Loucy (cell line): ENCODE measurements around the gene ARHGAP15.

ENCODE experiments used
- H2AFZ ChIP-seq: fragments of 200-600 bp; sonication (generic); 2 replicates; pipeline ENCODE4 v1.6.0; 2016; ENCODE audit warnings: antibody characterized with exemption, mild to moderate bottlenecking, low read length, moderate library complexity
- H3F3A ChIP-seq: fragments of 200-600 bp; 2 replicates; pipeline ENCODE4 v1.6.0; 2016; ENCODE audit warnings: antibody characterized with exemption, low read depth, mild to moderate bottlenecking
- H3K27me3 ChIP-seq: fragments of 200-600 bp; sonication (generic); 2 replicates; pipeline ENCODE4 v1.6.1; 2014; ENCODE audit warnings: low read length, mild to moderate bottlenecking; ENCODE audit not compliant: insufficient read depth, poor library complexity, severe bottlenecking
- H3K36me3 ChIP-seq: fragments of 200-600 bp; sonication (generic); 2 replicates; pipeline ENCODE4 v1.6.1; 2016; ENCODE audit warnings: low read length; ENCODE audit not compliant: insufficient read depth
- H3K4me1 ChIP-seq: fragments of 200-600 bp; sonication (generic); 2 replicates; pipeline ENCODE4 v1.5.1; 2014; ENCODE audit warnings: low read length, mild to moderate bottlenecking; ENCODE audit not compliant: insufficient read depth, poor library complexity, severe bottlenecking
- H3K4me2 ChIP-seq: fragments of 200-600 bp; sonication (generic); 2 replicates; pipeline ENCODE4 v1.6.0; 2014; ENCODE audit warnings: antibody characterized with exemption, low read length, low read depth, mild to moderate bottlenecking; ENCODE audit not compliant: poor library complexity, severe bottlenecking
- H3K4me3 ChIP-seq: fragments of 200-600 bp; sonication (generic); 2 replicates; pipeline ENCODE4 v1.5.1; 2014; ENCODE audit warnings: low read length, mild to moderate bottlenecking, mixed read lengths; ENCODE audit not compliant: poor library complexity, severe bottlenecking
- H3K79me2 ChIP-seq: fragments of 200-600 bp; sonication (generic); 2 replicates; pipeline ENCODE4 v1.6.1; 2014; ENCODE audit warnings: low read length; ENCODE audit not compliant: insufficient read depth
- H3K9ac ChIP-seq: fragments of 200-600 bp; sonication (generic); 2 replicates; pipeline ENCODE4 v1.6.0; 2014; ENCODE audit warnings: mild to moderate bottlenecking, low read depth, low read length, moderate library complexity; ENCODE audit not compliant: poor library complexity, severe bottlenecking
- H3K9me2 ChIP-seq: fragments of 200-600 bp; sonication (generic); replicated peaks from 2 replicates; pipeline ENCODE4 v1.6.1; 2016; ENCODE audit warnings: low read depth, low read length, mixed read lengths
- H3K9me3 ChIP-seq: fragments of 200-600 bp; sonication (generic); 2 replicates; pipeline ENCODE4 v1.6.1; 2014; ENCODE audit warnings: mild to moderate bottlenecking, antibody characterized with exemption, low read length, low read depth; ENCODE audit not compliant: insufficient read depth
- H4K20me1 ChIP-seq: fragments of 200-600 bp; sonication (generic); 2 replicates; pipeline ENCODE4 v1.6.0; 2014; ENCODE audit warnings: antibody characterized with exemption, low read length, mild to moderate bottlenecking; ENCODE audit not compliant: insufficient read depth, poor library complexity, severe bottlenecking
- CTCF ChIP-seq: fragments of 200-600 bp; sonication (generic); conservative IDR thresholded peaks from 2 replicates; pipeline ENCODE4 v1.5.1; 2014; ENCODE audit warnings: mild to moderate bottlenecking, antibody characterized with exemption, low read length
- EZH2phosphoT487 ChIP-seq: fragments of 200-600 bp; IDR thresholded peaks from 2 replicates; pipeline ENCODE4 v1.6.1; 2018; ENCODE audit warnings: antibody characterized with exemption, mild to moderate bottlenecking, moderate library complexity, borderline replicate concordance

The ARHGAP15 gene

GRCh38 chr2:143246246-143246645 is 117.0 kb downstream of the ARHGAP15 start:
- Histone ChIP-seq H3F3A (no peaks in the 10 kb centered on the region), H3K4me2 (peak overlapping the region; percentile 75), H2AFZ (no peak overlapping the region), H3K4me3 (no peak overlapping the region), H3K36me3 (peaks cover 24% of the 10 kb centered on the region), H3K79me2 (peaks cover 53% of the 10 kb centered on the region), H4K20me1 (peaks cover 12% of the 10 kb centered on the region), H3K9ac (no peak overlapping the region), H3K9me2 (no peaks in the 10 kb centered on the region), H3K27me3 (no peaks in the 10 kb centered on the region), H3K4me1 (peaks cover 47% of the 10 kb centered on the region), H3K9me3 (no peaks in the 10 kb centered on the region)
- no peak for TF ChIP-seq CTCF
- TF ChIP-seq EZH2phosphoT487, result no peak

- Histone ChIP-seq H3K9me2 (no peaks in the 10 kb centered on the region), H3K9me3 (no peaks in the 10 kb centered on the region), H3K4me1 (peaks cover 52% of the 10 kb centered on the region), H2AFZ (no peak overlapping the region), H3F3A (no peaks in the 10 kb centered on the region), H3K27me3 (no peaks in the 10 kb centered on the region), H3K4me2 (peak overlapping the region; percentile 75), H3K79me2 (peaks cover 58% of the 10 kb centered on the region), H3K36me3 (peaks cover 16% of the 10 kb centered on the region), H4K20me1 (peaks cover 12% of the 10 kb centered on the region), H3K4me3 (peak overlapping the region; percentile 60), H3K9ac (peak overlapping the region; percentile 37)
- TF ChIP-seq EZH2phosphoT487, result no peak
- TF ChIP-seq CTCF, result no peak
Observed at GRCh38 chr2:143246815-143247744, 117.9 kb downstream of the ARHGAP15 start.

- Histone ChIP-seq H3K9me2 (no peaks in the 10 kb centered on the region), H3F3A (no peaks in the 10 kb centered on the region), H3K9ac (peak overlapping the region; percentile 37), H3K4me1 (peaks cover 66% of the 10 kb centered on the region), H4K20me1 (peaks cover 16% of the 10 kb centered on the region), H3K4me2 (peak overlapping the region; percentile 75), H3K79me2 (peaks cover 71% of the 10 kb centered on the region), H3K27me3 (no peaks in the 10 kb centered on the region), H3K36me3 (peaks cover 18% of the 10 kb centered on the region), H3K9me3 (no peaks in the 10 kb centered on the region), H2AFZ (no peak overlapping the region), H3K4me3 (no peak overlapping the region)
- TF ChIP-seq CTCF (no peak), EZH2phosphoT487 (no peak)
Observed at GRCh38 chr2:143248631-143249030, 119.4 kb downstream of the ARHGAP15 start.
